Measurements from ENCODE around the gene TPRX1.
"Not testable (repeated sequence)": the region's sequence is repeated elsewhere in the genome, so short reads cannot be mapped to it uniquely, and the experiment has no call there.

Gene TPRX1

DNA sequence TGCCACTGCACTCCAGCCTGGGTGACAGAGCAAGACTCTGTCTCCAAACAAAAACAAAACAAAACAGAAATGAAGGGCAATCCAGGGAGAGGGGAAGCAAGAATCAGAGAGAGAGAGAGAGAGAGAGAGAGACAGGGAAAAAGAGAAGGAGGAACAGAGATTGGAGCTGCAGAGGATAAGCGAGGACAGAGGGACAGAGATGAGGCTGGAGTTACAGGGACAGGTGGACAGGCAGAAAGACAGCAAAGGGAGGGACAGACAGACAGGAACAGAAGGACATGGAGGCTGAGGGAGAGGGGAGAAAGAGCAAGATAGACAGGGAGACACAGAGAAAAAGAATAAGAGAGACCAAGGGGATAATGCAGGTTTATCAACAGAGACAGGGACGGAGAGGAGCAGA is 16.1 kb upstream of the TPRX1 start:
- 90% methylated on average over 2 of the region's 2 CpGs for WGBS
- no peak overlapping the region for H3K23ac ChIP-seq (ENCODE audit: low read length in 2 of 2)
- no peak overlapping the region for H2AFZ ChIP-seq (ENCODE audit: low read depth, low read length)
- H2BK15ac ChIP-seq (ENCODE audit: low read depth, poor library complexity, severe bottlenecking): no peak overlapping the region
- no peak overlapping the region for H2BK12ac ChIP-seq (ENCODE audit: low read length in 2 of 2)
- no peak overlapping the region for H3K18ac ChIP-seq (ENCODE audit: low read depth in 1 of 2, low read length in 2 of 2)
- H3K4ac ChIP-seq (ENCODE audit: low read depth in 1 of 2, low read length in 2 of 2): no peak overlapping the region
- no peak overlapping the region for H3K9ac ChIP-seq (ENCODE audit: low read length)
- H2AK5ac ChIP-seq (ENCODE audit: low read length, severe bottlenecking): no peak overlapping the region
- H3K27me3 ChIP-seq (ENCODE audit: control insufficient read depth in 1 of 2, insufficient read depth in 1 of 2, low read length in 2 of 2): peaks cover 39 to 56% of the 10 kb centered on the region in 2 experiments
- H2BK5ac ChIP-seq (ENCODE audit: low read depth, low read length, poor library complexity, severe bottlenecking): no peak overlapping the region
- H3K27ac ChIP-seq (ENCODE audit: low read length, poor library complexity, severe bottlenecking): no peak overlapping the region
- H3K4me3 ChIP-seq (ENCODE audit: insufficient read depth in 1 of 2, low read depth in 1 of 2, low read length in 2 of 2): no peak overlapping the region
- H4K8ac ChIP-seq (ENCODE audit: low read length): no peak overlapping the region
- no peak overlapping the region for H2BK120ac ChIP-seq (ENCODE audit: low read depth, low read length)
- DNase-seq: no peak
- no peak overlapping the region for H4K91ac ChIP-seq (ENCODE audit: low read length)
- no peak overlapping the region for H3K4me2 ChIP-seq (ENCODE audit: low read length, poor library complexity, severe bottlenecking)
- no peaks in the 10 kb centered on the region for H3K9me3 ChIP-seq (ENCODE audit: control insufficient read depth, low read length)
- no peaks in the 10 kb centered on the region for H3K36me3 ChIP-seq (ENCODE audit: control insufficient read depth in 1 of 2, insufficient read depth in 2 of 2, low read depth in 1 of 2, low read length in 2 of 2)
- no peaks in the 10 kb centered on the region for H3K79me1 ChIP-seq (replicated peaks; ENCODE audit: low read length, poor library complexity, severe bottlenecking)
- H3K4me1 ChIP-seq (ENCODE audit: control insufficient read depth, insufficient read depth, low read depth, low read length): no peaks in the 10 kb centered on the region
- no peak overlapping the region for H3K14ac ChIP-seq (ENCODE audit: low read length in 2 of 2)

DNA sequence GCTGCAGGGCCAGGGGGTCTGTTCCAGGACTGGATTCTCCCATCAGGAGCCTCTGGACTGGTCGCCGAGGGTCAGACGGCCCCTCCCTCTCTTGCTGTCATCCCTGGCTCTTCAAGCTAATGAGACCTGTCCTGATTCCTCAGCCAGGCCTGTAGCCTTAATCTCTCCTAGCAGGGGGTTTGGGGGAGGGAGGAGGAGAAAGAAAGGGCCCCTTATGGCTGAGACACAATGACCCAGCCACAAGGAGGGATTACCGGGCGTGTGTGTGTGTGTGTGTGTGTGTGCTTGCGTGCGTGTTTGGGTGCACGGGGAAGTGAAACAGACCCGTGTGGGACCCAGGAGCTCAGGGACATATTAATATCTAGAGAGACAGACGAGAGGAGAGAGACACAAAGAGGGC is 15.5 kb upstream of the TPRX1 start:
- WGBS: 21% methylated on average over 7 of the region's 10 CpGs
- no peak overlapping the region for H2BK120ac ChIP-seq (ENCODE audit: low read depth, low read length)

DNA sequence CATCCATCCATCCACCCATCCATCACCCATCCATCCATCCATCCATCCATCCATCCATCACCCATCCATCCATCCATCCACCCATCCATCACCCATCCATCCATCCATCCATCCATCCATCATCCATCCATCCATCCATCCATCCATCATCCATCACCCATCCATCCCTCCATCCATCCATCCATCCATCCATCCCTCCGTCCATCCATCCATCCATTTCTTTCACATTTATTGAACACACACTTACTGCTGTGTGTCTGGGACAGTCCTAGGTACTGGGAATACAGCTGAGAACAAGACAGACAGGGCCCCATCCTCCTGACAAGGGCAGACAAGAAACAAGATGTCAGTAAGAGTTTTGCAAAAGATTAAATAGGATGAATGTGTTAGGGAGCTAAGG is 13.9 kb upstream of the TPRX1 start:
- not testable (repeated sequence) for H3K14ac ChIP-seq (ENCODE audit: low read length in 2 of 2); H3K9me3 ChIP-seq (ENCODE audit: control insufficient read depth, low read length); H3K4ac ChIP-seq (ENCODE audit: low read depth in 1 of 2, low read length in 2 of 2); H2BK120ac ChIP-seq (ENCODE audit: low read depth, low read length); H4K91ac ChIP-seq (ENCODE audit: low read length); H2BK15ac ChIP-seq (ENCODE audit: low read depth, poor library complexity, severe bottlenecking); H2AK5ac ChIP-seq (ENCODE audit: low read length, severe bottlenecking); H3K9ac ChIP-seq (ENCODE audit: low read length); H3K23ac ChIP-seq (ENCODE audit: low read length in 2 of 2); H3K18ac ChIP-seq (ENCODE audit: low read depth in 1 of 2, low read length in 2 of 2); H3K4me2 ChIP-seq (ENCODE audit: low read length, poor library complexity, severe bottlenecking); H3K4me1 ChIP-seq (ENCODE audit: control insufficient read depth, insufficient read depth, low read depth, low read length); H2AFZ ChIP-seq (ENCODE audit: low read depth, low read length); H3K27ac ChIP-seq (ENCODE audit: low read length, poor library complexity, severe bottlenecking); DNase-seq; H3K79me1 ChIP-seq (replicated peaks; ENCODE audit: low read length, poor library complexity, severe bottlenecking); H4K8ac ChIP-seq (ENCODE audit: low read length); H2BK12ac ChIP-seq (ENCODE audit: low read length in 2 of 2); H3K4me3 ChIP-seq (ENCODE audit: insufficient read depth in 1 of 2, low read depth in 1 of 2, low read length in 2 of 2); H2BK5ac ChIP-seq (ENCODE audit: low read depth, low read length, poor library complexity, severe bottlenecking); H3K36me3 ChIP-seq (ENCODE audit: control insufficient read depth in 1 of 2, insufficient read depth in 2 of 2, low read depth in 1 of 2, low read length in 2 of 2)
- WGBS: 100% methylated on average over 1 of the region's 1 CpG
- peaks cover 39 to 54% of the 10 kb centered on the region in 2 experiments for H3K27me3 ChIP-seq (ENCODE audit: control insufficient read depth in 1 of 2, insufficient read depth in 1 of 2, low read length in 2 of 2)

More for the DNA sequence above, 15.5 kb upstream of the TPRX1 start:
- no peaks in the 10 kb centered on the region for H3K79me1 ChIP-seq (replicated peaks; ENCODE audit: low read length, poor library complexity, severe bottlenecking)
- no peak overlapping the region for H4K8ac ChIP-seq (ENCODE audit: low read length)
- H3K14ac ChIP-seq (ENCODE audit: low read length in 2 of 2): no peak overlapping the region
- H3K18ac ChIP-seq (ENCODE audit: low read depth in 1 of 2, low read length in 2 of 2): no peak overlapping the region
- H3K27me3 ChIP-seq (ENCODE audit: control insufficient read depth in 1 of 2, insufficient read depth in 1 of 2, low read length in 2 of 2): peaks cover 39 to 56% of the 10 kb centered on the region in 2 experiments
- H3K9me3 ChIP-seq (ENCODE audit: control insufficient read depth, low read length): no peaks in the 10 kb centered on the region
- no peak overlapping the region for H3K9ac ChIP-seq (ENCODE audit: low read length)
- no peak overlapping the region for H3K4me2 ChIP-seq (ENCODE audit: low read length, poor library complexity, severe bottlenecking)
- no peak overlapping the region for H2BK12ac ChIP-seq (ENCODE audit: low read length in 2 of 2)
- no peak overlapping the region for H2AFZ ChIP-seq (ENCODE audit: low read depth, low read length)
- H2AK5ac ChIP-seq (ENCODE audit: low read length, severe bottlenecking): no peak overlapping the region
- H3K4me1 ChIP-seq (ENCODE audit: control insufficient read depth, insufficient read depth, low read depth, low read length): no peaks in the 10 kb centered on the region
- H3K27ac ChIP-seq (ENCODE audit: low read length, poor library complexity, severe bottlenecking): no peak overlapping the region
- H3K4me3 ChIP-seq (ENCODE audit: insufficient read depth in 1 of 2, low read depth in 1 of 2, low read length in 2 of 2): no peak overlapping the region
- H2BK5ac ChIP-seq (ENCODE audit: low read depth, low read length, poor library complexity, severe bottlenecking): no peak overlapping the region
- H4K91ac ChIP-seq (ENCODE audit: low read length): no peak overlapping the region
- H2BK15ac ChIP-seq (ENCODE audit: low read depth, poor library complexity, severe bottlenecking): no peak overlapping the region
- no peak for DNase-seq
- no peak overlapping the region for H3K23ac ChIP-seq (ENCODE audit: low read length in 2 of 2)
- H3K36me3 ChIP-seq (ENCODE audit: control insufficient read depth in 1 of 2, insufficient read depth in 2 of 2, low read depth in 1 of 2, low read length in 2 of 2): no peaks in the 10 kb centered on the region
- H3K4ac ChIP-seq (ENCODE audit: low read depth in 1 of 2, low read length in 2 of 2): no peak overlapping the region

DNA sequence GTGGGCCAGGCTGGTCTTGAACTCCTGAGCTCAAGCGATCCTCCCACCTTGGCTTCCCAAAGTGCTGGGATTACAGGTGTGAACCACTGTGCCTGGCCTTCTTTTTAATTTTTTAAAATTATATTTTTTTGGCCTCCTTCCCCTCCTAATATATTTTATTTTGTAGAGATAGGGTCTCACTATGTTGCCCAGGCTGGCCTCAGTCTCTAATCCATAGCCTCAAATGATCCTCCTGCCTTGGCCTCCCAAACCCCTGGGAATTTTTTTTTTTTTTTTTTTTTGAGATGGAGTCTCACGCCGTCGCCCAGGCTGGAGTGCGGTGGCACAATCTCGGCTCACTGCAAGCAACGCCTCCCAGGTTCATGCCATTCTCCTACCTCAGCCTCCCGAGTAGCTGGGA is 11.9 kb upstream of the TPRX1 start:
- not testable (repeated sequence) for H3K27ac ChIP-seq (ENCODE audit: low read length, poor library complexity, severe bottlenecking); H3K9me3 ChIP-seq (ENCODE audit: control insufficient read depth, low read length); H3K79me1 ChIP-seq (replicated peaks; ENCODE audit: low read length, poor library complexity, severe bottlenecking); H4K8ac ChIP-seq (ENCODE audit: low read length); H3K14ac ChIP-seq (ENCODE audit: low read length in 2 of 2); H2BK120ac ChIP-seq (ENCODE audit: low read depth, low read length); H3K4me2 ChIP-seq (ENCODE audit: low read length, poor library complexity, severe bottlenecking); H2BK12ac ChIP-seq (ENCODE audit: low read length in 2 of 2); H4K91ac ChIP-seq (ENCODE audit: low read length); H2AK5ac ChIP-seq (ENCODE audit: low read length, severe bottlenecking); DNase-seq; H3K23ac ChIP-seq (ENCODE audit: low read length in 2 of 2); H3K4me3 ChIP-seq (ENCODE audit: insufficient read depth in 1 of 2, low read depth in 1 of 2, low read length in 2 of 2); H3K36me3 ChIP-seq (ENCODE audit: control insufficient read depth in 1 of 2, insufficient read depth in 2 of 2, low read depth in 1 of 2, low read length in 2 of 2); H3K9ac ChIP-seq (ENCODE audit: low read length); H3K4me1 ChIP-seq (ENCODE audit: control insufficient read depth, insufficient read depth, low read depth, low read length); H2BK5ac ChIP-seq (ENCODE audit: low read depth, low read length, poor library complexity, severe bottlenecking); H3K18ac ChIP-seq (ENCODE audit: low read depth in 1 of 2, low read length in 2 of 2); H2BK15ac ChIP-seq (ENCODE audit: low read depth, poor library complexity, severe bottlenecking); H2AFZ ChIP-seq (ENCODE audit: low read depth, low read length); H3K4ac ChIP-seq (ENCODE audit: low read depth in 1 of 2, low read length in 2 of 2)
- peaks cover 25 to 37% of the 10 kb centered on the region in 2 experiments for H3K27me3 ChIP-seq (ENCODE audit: control insufficient read depth in 1 of 2, insufficient read depth in 1 of 2, low read length in 2 of 2)
- WGBS: 100% methylated on average over 5 of the region's 8 CpGs
